Esophagus squamous epithelium (tissue), 4 donors: ENCODE data around the gene ZMIZ2.

Experiments used
- CTCF ChIP-seq, 6 experiments: fragments of 450-650 bp in 4 of 6; fragments of 200-600 bp in 2 of 6; sonication (generic) in 2 of 6; IDR thresholded peaks; one replicate each; pipeline ENCODE4 v1.5.1; 2016 to 2019; ENCODE audit warnings: antibody characterized with exemption in 6 of 6, mild to moderate bottlenecking in 4 of 6, moderate library complexity in 4 of 6
- POLR2A ChIP-seq, 4 donors: fragments of 450-650 bp; IDR thresholded peaks; one replicate each; pipeline ENCODE4 v1.6.1; 2017; ENCODE audit warnings: antibody characterized with exemption in 4 of 4, mild to moderate bottlenecking in 4 of 4, moderate library complexity in 3 of 4

GRCh38 chr7:44794331-44794730 is 45.7 kb downstream of the ZMIZ2 start:
- TF ChIP-seq CTCF (IDR thresholded peaks at IDR 0.05) (no peak), POLR2A (IDR thresholded peaks at IDR 0.05) (no peak)
